Mesenteric fat pad (tissue), 1 donor: ENCODE results near the gene COL20A1. TPM values are rescaled to one million over a fixed set of nuclear protein-coding genes. Genes with fewer than 3 reads are reported as not detected.

ENCODE experiments used
- DNase-seq: peaks from one replicate; pipeline ENCODE4 v3.0.0-alpha.2; 2020; ENCODE audit warnings: low spot score
- total RNA-seq: library from RNA; stranded (reverse); fragmentation: NEBNext Ultra II Directional; extraction: Animal tissue kit (Norgen Biotek cat#: 25700); gene quantifications from one replicate; pipeline ENCODE4 v1.2.1, GENCODE V29; 2021
- donor health status: DM: yes; HTN: yes; CAD: no.

COL20A1 gene
- total RNA-seq, 1 donor from 2014 or later, result not detected

DNA sequence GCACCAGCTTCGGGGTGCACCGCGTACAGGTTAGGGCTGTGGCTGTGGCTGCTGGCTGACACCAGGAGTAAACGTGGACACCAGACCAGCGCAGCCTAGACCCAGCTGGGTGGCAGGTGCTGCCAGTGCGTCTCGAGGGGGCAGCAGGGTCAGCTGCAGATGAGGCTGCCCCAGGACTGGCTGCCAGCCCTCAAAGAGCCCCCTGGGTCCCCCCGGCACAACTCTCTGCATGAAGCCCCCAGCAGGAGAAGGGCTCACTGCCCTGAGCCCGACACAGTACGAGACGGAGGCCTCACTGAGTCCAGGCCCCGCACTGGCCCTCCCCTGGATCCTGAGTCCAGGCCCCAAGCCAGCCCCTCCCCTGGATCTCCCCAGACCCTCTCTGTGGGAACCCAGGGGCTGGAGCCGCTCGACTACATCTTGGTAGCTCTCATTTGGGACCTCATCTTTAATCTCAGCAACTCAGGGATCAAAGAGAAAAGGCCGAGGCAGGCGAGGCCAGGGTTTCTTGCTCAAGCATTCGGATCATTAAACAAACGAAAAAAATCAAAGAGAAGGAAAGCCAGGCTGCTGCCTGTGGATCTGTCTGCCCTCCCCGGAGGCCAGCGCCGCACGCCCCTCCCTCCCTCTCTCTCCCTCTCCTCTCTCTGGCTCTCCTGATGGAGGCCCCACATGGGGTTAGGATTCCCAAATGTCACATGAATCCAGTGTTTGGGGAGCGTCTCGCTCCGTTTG is 31.8 kb upstream of the COL20A1 start:
- DNase-seq, result no peak

DNA sequence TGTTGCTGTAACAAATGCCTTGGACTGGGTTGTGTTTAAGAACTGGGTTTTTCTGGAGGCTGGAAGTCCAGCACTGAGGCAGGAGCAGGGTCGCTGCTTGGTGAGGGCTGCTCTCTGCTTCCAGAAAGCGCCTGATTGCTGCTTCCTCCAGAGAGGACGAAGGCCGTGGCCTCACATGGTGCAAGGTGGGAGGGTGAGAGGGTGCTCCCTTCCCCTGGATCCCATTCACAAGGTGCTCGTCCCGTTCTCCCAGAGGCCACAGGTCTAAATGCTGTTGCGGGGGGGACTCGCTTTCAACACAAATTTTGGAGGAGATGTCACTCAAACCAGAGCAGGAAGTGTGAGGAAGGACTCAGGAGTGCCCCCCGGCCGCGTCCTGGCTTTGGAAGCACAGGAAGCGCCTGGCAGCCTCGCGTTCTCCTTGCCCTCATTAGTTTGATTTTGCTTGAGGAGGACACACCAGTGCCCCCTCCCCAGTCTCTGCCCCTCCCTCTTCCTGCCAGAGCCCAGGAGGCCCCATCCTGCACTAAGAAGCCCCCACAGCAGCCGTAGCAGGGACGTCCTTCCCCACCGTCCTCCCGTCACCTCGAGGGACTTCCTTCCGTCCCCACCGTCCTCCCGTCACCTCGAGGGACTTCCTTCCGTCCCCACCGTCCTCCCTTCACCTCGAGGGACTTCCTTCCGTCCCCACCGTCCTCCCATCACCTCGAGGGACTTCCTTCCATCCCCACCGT is 31.0 kb upstream of the COL20A1 start:
- no peak for DNase-seq

DNA sequence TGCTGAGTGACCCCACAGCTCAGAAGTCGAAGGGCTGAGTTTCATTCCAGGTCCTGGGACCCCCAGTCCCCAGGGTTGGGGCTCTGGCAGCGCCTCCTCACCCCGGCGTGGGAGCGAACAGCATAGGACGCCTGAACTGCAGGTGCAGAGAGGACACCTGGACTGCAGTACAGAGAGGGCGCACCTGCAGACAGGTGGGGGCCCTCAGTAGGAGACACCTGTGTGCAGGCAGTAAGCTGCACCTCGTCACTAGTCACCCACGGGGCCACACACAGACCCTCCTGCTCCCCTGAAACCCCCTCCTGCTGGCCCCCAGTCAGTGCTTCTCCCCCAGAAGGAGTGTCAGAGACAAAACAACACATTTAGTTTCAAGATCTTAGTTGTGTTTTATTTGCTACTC is 30.1 kb upstream of the COL20A1 start:
- no peak for DNase-seq

DNA sequence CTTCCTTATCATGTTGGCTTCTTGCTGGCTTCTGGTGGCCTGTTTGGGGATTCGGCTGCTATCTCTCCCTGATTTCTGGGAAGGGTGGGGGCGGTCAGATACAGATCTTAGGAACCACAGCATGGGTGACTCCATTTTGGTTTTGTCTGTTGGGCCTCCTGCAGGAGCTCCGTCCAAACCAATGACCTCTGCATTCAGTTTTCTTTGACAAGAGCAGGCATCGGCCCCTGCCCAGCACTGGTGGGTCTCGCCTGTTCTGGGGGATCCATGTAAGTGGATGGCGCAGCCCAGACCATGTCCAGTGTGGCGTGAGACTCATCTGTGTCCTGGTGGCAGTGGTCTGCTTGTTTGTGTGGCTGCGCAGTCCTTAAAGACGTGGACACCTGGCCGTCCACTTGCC is 29.0 kb upstream of the COL20A1 start:
- DNase-seq, result no peak

DNA sequence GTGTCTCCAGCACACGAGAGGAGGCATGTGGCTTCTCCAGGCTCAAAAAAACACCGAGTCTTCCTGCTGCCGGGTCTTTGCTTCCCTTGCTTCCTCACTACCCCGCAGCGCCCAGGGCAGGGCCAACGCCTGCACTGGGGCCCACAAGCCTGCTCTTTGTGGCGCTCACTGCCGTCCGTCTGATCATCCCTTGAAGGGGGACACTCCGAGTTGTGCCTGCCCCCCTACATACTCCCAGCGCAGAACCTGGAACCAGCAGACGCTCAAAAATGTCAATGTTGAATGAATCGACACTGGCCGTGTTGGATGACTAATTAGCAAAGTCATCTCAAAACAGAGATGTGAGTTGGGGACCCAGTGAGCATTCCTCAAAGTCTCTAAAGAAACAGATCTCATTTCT is 28.5 kb upstream of the COL20A1 start:
- no peak for DNase-seq

DNA sequence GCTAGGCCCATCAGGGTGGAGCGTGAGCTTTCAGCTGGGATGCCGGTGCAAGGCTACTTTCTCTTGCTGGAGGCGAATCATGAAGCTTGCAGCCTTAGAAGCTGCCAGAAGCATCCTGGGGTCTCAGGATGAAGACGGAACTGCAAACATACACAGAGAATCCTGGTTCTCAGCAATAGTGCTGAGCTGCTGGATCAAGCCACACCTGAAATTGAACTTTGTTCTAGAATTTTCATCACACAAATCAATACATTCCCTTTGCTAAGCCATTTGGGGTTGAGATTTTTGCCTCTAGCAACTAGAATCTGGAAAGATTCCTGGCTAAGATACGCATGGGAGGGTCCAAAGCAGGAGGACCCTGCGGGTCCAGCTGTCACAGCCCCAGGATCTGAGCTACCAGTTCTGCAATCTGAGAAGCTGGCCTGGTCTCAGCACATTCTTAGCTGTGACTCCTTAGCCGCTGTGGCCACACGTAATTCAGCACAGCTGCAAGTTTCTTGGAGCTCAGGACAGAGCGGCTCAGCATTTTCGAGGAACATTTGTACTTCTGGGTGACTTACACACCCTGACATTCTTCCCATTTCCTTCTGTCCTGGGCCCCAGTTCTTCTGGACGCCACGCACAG is 27.0 kb upstream of the COL20A1 start:
- DNase-seq, result no peak

DNA sequence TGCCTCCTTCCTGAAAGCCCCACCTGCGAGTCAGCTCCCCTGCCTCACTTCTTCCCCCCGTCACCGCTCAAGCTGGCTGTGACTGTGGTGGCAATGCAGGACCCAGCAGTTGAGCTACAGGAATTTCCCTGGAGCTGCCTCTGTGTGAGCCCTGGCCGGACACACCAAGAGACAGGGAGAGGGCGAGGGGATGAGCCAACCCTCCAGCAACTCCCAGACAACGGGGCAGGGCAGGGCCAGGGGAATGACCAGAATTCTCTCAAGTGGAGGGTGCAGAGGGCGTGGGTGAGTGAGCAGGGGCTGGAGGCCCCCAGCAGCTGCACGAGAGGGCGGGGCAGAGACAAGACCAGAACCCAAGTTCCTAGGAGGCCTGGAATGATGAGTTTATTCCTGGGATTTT is 25.3 kb upstream of the COL20A1 start:
- no peak for DNase-seq

DNA sequence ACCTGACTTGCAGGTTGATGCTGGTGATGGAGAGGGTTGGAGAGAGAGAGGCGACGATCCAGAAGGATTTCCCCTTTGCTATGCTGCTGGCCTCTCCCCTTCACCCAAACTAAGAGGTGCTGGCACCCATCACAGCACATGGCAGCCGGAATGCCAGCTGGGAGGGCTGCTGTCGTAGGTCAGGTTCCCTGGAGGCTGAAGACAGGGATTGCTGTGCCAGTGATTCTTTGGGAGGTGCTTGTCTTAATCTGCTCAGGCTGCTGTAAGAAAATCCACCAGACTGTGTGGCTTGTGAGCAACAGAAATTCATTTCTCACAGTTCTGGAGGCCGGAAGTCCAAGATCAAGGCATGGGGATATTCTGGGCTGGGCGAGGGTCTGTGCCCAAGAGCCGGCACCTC is 24.7 kb upstream of the COL20A1 start:
- no peak for DNase-seq

DNA sequence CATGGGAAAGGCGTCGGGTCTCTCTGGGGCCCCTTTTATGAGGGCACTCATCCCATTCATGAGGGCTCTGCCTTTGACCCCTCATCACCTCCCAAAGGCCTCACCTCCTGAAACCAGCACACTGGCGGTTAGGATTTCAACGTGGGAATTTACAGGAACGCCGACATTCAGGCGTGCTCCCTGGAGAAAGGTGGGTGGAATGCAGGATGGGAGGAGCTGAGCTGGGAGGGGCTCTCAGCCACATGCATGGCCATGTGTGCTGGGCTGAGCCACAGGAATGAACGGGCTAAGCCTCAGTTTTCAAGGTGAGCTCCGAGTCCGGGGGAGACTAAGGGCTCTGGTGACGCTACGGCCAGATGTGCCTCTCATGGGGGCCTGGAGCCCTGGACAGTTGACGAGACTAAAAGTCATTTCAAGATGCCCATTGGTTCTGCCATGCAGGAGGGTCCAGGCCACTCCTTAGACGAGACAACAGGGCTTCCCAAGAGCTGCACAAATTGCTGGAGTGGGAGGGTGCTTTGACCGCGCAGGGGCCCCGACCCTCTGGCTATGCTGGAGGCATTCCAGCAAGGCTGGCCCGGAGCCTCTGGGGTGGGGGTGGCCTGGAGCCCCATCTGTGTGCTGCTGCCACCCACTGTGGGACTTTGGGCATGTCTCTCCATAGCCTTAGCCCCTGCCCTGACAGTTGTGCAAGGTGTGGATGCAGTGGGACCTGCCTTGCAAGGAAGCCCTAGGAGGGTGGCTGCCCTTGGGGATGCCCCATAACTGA is 24.1 kb upstream of the COL20A1 start:
- DNase-seq, result no peak

DNA sequence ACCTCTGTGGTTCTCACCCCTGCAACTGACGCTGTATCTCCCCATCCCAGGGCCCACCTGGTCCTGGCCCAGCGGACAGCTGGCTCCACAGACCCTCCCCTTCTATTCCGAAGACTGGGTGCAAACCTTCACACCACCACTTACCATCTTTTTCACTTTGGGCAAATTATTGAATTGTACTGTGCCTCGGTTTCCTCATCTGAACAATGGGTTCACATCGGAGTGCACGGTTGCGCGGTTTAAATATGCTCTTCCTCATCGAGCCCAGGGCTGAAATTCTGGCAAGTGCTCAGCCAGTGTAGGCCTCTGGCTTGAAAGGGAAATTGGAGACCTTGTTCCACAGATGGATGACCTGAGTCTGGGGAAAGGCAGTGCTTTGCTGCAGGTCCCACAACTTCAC is 23.3 kb upstream of the COL20A1 start:
- no peak for DNase-seq

DNA sequence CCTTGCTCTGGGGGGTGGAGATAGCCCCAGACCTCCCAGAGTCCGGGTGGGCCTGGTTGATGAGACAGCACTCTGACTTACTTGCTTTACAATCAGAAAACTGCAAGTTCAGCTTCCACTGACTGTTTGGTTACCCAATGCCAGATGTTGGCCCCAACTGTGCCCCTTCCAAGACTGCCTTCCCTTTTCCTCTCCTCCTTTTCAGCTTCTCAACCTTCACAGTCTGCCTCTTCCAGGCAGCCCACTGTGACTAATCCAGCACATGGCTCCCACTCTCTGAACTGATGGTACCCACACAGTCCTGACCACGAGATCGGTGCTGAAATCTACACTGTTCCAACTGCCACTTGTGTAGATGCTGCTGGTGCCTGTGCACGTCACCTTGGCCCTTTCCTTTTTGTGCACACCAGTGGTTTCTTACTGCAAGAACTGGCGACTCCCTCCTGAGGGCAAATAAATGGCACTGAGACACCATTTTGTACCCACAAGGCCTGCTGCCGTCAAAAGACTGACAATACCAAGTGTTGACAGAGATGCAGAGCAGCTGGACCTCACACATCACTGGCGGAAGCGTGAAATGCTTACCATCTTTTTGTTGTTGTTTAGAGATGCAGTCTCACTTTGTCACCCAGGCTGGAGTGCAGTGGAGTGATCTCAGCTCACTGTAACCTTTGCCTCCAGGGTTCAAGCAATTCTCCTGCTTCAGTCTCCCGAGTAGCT is 22.2 kb upstream of the COL20A1 start:
- DNase-seq, result no peak

DNA sequence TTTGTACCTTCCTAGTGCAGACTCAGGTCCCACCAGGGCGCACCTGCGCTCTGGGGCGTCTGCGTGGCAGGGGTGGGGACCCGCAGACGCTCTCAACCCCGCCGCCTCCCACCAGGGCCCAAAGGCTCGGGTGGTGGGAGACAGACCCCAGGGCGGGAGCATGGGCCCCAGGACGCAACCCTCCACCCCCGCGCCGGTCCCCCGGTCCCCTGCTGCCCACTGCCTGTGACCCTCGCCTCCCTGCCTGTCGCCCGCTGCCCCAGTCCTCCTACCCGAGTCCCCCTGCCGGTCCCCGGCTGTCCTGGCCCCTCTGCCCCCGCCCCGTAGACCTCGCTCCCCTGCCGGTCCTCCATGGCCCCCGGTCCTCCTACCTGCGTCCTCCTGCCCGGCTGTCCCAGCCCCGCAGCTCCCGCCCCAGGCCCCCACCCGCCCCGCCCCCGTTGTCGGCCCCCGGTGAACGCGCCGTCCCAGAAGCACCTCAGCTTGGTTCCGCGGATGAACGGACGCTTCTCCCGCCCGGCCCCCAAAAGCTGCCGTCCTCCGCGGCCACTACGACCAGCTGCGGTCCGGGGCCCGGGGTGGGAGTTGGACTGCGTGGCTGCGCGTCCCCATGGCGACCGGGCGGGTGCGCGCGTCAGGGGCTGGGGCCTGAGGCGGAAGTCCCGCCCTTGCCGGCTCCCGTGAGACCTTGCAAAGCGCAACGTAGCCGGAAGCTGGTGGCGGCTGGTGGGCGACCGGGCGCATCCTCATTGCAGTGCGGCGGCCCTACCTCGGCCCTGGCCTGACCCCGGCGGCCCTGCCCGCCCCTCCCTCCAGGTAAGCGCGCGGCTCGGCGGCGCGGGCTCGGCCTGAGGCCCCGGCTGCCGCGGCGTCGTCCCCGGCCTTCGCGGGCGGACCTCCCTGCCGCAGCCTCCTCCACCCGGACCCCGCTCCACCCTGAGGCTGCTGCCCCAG is 20.6 kb upstream of the COL20A1 start, which contains the start of gene ARFGAP1:
TSS of gene ARFGAP1 (plus strand) at position 709 of the 954 bp plus-strand sequence. CDS start 2,768 bp downstream, outside the sequence.
- DNase-seq, result peak; percentile 95

DNA sequence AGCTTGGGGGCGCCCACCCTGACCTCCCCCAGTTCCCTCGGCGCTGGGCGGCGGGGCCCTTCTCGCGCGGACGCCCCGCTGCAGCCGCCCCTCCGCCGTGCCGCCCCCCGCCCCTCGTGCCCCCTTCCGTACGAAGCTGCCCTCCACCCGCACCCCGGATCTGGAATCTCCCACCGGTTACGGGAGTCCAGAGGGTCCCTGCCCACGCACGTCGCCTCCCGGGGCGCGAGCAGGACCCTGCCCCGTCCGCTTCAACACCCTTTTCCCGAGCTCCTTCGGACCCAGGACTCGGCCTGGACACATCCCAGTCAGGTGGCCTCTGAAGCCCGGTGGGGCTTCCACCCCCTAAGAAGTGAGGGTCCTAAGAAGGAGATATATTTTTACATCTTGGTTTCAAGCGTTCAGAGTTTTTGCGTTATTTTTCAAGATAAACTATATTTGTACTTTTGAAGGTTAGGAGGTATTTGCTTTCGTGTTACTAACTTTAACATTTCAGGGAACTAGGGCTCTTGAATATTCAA is 19.9 kb upstream of the COL20A1 start:
- no peak for DNase-seq

DNA sequence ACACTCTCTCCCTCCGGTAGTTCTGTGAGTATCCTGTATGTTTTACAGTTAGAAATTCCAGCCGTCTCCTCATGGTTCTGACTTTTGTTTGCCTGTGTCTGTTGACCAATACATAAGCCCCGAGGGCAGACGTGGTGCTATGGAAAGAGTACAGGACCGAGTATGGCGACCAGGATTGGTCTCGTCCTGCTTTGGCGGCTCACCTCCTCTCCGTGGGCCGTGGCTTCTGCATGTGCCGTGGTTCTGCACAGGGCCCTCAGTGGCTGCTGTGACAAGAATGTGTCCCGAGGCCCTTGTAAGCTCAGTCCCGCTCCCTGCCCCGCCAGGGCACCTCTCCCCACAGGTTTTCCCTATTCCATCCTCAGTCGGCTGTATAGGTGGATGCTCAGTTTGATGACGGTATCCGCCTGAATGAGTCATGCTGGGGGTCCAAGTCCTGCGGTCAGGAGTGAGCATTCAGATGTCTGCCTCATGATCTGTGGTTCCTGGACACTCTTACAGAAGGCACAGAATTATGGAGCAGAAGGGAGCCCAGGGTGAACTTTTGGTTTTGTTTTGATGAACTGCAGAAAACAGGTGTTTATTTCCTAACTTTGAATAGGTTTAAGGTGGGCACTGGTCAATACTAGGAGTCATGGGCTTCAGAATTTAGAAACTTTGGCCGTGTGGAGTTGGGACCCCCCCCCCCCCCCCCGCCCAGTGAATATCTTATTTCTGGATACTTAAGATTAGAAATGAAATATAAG is 19.2 kb upstream of the COL20A1 start:
- DNase-seq, result no peak

DNA sequence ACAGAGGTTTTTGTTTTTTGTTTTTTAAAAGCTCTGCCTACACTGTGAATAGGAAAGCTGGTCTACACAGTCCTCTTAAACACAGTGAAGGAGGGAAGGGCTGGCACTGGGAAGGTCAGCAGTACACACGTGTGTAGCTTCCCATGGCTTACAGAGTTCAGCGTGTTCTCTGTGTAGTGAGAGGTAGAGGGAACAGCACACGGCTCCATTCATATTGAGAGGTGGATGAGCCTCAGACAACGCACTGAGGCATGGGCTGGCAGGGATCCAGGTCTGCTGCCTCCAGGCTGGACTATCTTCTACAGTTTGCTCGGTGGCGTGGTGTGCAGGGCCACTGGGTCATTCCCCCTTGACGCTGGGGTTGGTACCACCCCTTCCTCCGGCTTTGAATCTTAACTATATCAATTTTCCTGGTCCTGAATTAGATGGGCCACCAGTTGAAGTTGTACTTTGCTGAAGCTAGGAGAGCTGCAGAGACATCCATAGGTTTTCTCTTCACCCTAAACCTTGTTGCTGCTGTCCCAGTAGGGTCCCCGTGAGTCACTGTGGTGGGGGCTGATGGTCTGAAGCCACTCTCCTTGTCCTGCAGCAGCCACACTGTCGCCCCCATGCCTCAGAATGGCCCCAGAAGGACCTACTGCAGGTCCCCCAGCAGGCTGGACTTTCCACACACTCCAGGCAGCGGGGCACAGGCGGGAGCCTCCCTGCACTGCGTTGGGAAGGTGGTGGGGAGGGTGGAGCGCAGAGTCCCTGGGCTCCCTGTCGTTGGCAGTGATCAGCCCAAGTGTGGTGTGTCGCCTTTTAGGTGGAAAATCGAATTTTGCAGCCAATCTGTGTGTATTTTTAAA is 18.4 kb upstream of the COL20A1 start:
- no peak for DNase-seq

DNA sequence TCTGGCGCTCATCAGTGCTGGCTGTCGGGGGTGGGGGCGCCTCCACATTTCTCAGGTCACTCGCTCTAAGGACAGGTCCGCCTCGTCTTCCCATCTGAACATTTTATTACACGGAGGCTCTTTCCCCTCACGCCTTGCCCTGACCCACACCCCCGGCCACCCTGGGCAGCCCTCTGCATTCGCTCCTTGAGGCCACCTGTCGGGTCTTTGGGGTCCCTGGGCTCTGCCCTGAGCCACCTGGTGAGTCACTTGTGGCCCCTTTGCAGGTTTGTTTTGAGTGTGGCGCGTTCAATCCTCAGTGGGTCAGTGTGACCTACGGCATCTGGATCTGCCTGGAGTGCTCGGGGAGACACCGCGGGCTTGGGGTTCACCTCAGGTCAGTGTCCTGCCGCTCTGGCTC is 17.2 kb upstream of the COL20A1 start:
- DNase-seq, result no peak

DNA sequence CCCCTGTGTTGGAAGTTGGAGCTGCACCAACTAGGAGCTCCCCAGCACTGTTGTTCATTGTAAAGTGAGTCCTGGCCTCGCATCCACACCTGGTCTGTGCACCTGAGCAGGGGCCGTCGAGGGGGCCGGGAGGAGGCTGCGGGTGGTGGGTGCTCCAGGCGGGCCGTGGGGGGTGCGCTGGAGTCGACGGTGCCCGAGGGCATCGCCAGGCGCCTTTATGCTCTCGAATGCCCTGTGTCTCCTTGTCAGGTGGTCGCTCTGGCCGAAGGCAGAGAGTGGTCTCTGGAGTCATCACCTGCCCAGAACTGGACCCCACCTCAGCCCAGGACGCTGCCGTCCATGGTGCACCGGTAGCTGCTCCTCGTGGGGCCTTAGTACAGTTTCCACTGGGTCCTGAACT is 16.0 kb upstream of the COL20A1 start:
- no peak for DNase-seq
